ENCODE results near the gene NOSTRIN.

Gene NOSTRIN

DNA sequence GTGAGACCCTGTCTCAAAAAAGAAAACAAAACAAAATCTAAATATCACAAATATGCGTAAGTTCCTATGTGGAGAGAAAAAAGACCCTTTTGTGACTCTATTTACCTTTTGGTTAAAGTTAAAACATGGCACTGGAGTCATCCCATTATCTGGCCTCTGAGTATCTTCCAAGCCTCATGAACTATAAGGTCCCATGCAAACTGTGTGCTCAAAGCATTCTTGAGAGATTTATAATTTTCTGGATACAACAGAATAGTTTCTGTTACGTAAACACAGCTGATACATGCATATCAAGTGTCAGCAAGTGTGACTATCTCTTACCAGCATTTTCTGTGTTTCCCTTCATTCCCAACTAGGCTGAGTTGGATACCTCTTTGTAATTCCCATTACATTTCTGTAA lies 8.8 kb upstream of the NOSTRIN start:
- H3K36me3 ChIP-seq (ENCODE audit: insufficient read depth, low read length): no peaks in the 10 kb centered on the region

DNA sequence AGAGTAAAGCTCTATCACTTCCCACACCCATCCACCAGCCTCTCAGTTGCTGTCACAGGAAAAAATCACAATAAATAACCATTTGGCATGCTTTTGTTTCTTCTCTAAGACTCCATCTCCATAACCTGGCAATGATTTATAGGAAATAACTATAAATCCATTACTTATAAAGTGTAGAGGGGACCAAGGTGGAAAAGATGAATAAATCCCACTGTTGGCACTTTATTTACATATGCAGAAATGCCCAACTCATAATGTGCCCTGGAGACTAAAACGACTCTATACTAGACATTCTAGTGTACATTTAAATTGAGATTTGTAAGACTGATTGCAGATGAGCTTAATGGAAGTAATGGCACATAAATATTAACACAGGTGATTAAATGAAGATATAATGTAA lies 7.5 kb upstream of the NOSTRIN start:
- no peak overlapping the region for H3K9ac ChIP-seq (ENCODE audit: low read depth, low read length)
- no peak overlapping the region for H3K4me2 ChIP-seq (ENCODE audit: low read length)
- H3K27me3 ChIP-seq (ENCODE audit: control insufficient read depth, insufficient read depth, low read length): no peaks in the 10 kb centered on the region
- H3K4me1 ChIP-seq (ENCODE audit: control insufficient read depth, insufficient read depth, low read length): no peaks in the 10 kb centered on the region
- H3K9me3 ChIP-seq (replicated peaks; ENCODE audit: low read length): no peaks in the 10 kb centered on the region
- H3K4me3 ChIP-seq (ENCODE audit: low read length): no peak overlapping the region
- H3K36me3 ChIP-seq (ENCODE audit: insufficient read depth, low read length): no peaks in the 10 kb centered on the region

More for the DNA sequence above, 8.8 kb upstream of the NOSTRIN start:
- Histone ChIP-seq H3K9me3 (replicated peaks; ENCODE audit: low read length) (no peaks in the 10 kb centered on the region), H3K9ac (ENCODE audit: low read depth, low read length) (no peak overlapping the region), H3K4me1 (ENCODE audit: control insufficient read depth, insufficient read depth, low read length) (no peaks in the 10 kb centered on the region), H3K4me2 (ENCODE audit: low read length) (no peak overlapping the region), H3K4me3 (ENCODE audit: low read length) (no peak overlapping the region), H3K27me3 (ENCODE audit: control insufficient read depth, insufficient read depth, low read length) (no peaks in the 10 kb centered on the region)

DNA sequence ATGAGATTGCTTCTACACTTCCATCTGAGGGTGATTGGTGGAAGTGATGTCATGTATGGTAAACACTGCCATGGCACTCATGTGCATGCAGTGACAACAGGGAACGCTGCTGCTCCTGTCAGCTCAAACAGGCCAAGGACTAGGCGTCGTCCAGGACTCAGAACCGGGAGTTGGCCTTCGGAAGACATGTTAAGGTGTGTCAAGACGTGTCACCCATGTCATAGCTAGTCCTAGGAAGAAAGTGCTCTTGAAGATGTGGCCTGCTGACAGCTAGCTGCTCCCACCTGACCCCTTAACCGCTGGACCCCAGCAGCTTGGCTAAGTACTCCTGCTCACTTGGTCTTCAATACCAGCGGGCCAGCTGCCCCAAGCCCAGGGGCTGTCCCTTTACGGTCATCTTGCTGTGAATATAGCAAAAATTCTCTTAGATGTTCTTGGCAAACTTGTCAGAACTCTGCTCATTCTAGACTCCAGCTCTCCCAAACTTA lies 6.3 kb upstream of the NOSTRIN start:
- H3K4me3 ChIP-seq (ENCODE audit: low read length): no peak overlapping the region
- no peaks in the 10 kb centered on the region for H3K9me3 ChIP-seq (replicated peaks; ENCODE audit: low read length)
- H3K27me3 ChIP-seq (ENCODE audit: control insufficient read depth, insufficient read depth, low read length): no peaks in the 10 kb centered on the region

DNA sequence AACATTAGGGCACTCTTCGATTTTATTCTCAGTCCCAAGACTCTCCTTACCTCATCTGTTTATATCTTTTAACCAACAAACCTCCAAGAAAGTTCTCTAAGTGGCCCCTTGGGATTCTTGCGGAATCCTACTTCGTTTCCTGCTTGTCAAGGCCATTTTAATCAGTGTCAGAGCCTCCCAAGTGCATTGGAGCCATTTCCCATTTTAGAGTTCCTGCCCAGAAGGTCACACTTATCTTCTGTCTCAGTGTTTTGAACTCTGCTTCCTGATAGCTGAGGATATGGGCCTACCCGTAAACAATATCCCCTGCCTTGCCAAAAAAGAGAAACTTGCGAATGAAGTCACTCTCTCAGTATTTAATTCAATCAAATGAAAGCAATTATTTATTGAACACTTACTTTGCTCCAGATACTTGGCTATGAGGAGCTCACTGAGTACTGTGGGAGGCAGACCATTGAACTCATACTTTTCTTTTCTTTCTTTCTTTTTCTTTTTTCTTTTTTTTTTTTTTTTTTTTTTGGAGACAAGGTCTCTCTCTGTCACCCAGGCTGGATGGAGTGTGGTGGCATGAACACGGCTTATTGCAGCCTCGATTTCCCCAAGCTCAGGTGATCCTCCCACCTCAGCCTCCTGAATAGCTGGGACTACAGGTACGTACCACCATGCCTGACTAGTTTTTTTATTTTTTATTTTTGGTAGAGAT lies 5.7 kb upstream of the NOSTRIN start:
- no peaks in the 10 kb centered on the region for H3K27me3 ChIP-seq (ENCODE audit: control insufficient read depth, insufficient read depth, low read length)
- H3K4me3 ChIP-seq (ENCODE audit: low read length): no peak overlapping the region

More for the DNA sequence above, 6.3 kb upstream of the NOSTRIN start:
- Histone ChIP-seq H3K36me3 (ENCODE audit: insufficient read depth, low read length) (no peaks in the 10 kb centered on the region), H3K4me1 (ENCODE audit: control insufficient read depth, insufficient read depth, low read length) (no peaks in the 10 kb centered on the region), H3K4me2 (ENCODE audit: low read length) (no peak overlapping the region), H3K9ac (ENCODE audit: low read depth, low read length) (no peak overlapping the region)

DNA sequence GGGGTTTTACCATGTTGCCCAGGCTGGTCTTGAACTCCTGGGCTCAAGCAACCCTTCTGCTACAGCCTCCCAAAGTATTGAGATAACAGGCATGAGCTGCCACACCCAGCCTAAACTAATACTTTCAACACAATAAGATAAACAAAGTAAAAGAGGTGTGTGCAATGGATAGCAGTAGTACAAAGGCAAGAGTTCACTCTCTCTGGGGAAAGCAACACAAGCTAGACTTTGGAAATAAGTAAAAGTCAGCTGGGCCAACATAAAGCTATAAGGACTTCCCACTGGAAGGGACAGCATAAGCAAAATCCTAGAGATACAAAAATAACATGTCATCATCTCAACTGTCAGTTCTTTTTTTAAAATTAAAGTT lies 5.2 kb upstream of the NOSTRIN start:
- Histone ChIP-seq H3K9ac (ENCODE audit: low read depth, low read length) (no peak overlapping the region), H3K4me1 (ENCODE audit: control insufficient read depth, insufficient read depth, low read length) (no peaks in the 10 kb centered on the region), H3K9me3 (replicated peaks; ENCODE audit: low read length) (no peaks in the 10 kb centered on the region), H3K4me2 (ENCODE audit: low read length) (no peak overlapping the region), H3K36me3 (ENCODE audit: insufficient read depth, low read length) (no peaks in the 10 kb centered on the region), H3K4me3 (ENCODE audit: low read length) (no peak overlapping the region), H3K27me3 (ENCODE audit: control insufficient read depth, insufficient read depth, low read length) (no peaks in the 10 kb centered on the region)

More for the DNA sequence above, 5.7 kb upstream of the NOSTRIN start:
- Histone ChIP-seq H3K9ac (ENCODE audit: low read depth, low read length) (no peak overlapping the region), H3K36me3 (ENCODE audit: insufficient read depth, low read length) (no peaks in the 10 kb centered on the region), H3K4me2 (ENCODE audit: low read length) (no peak overlapping the region), H3K9me3 (replicated peaks; ENCODE audit: low read length) (no peaks in the 10 kb centered on the region), H3K4me1 (ENCODE audit: control insufficient read depth, insufficient read depth, low read length) (no peaks in the 10 kb centered on the region)

DNA sequence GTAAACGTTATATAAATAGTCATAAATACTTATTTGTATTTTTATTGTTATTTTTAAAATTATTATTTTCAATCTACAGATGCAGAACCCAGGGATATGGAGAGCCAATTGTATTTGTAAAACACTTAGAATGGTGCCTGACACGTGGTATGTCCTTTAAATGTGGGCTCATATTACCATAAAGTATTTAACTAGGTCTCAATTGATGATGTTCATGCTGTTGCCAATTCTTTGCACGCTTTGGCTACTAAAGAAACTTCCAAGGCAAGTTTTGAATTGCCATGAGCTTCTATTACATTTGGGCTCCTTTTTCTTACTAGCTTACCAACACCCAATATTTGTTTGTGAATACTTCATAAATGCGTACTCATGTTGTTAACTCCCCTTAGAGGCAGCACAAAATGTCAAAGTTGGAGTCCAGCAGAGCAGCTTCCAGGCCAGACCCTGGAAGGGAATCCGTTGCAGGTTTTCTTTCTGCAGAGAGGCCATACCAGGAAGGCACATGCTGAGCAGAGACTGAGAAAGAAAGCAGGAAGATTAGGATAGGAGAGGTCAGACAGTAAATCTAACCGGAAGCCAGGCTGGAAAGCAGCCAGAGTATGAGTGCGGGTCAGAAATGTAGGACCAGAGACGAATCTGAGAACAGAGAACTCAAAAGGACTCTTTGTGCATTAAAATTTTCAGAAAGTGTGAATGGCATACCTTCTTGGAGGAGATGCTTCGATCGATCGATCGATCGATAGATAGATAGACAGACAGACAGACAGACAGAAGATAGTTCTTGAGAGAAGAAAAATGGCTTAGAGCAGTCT lies 4.2 kb upstream of the NOSTRIN start:
- no peak overlapping the region for H3K4me2 ChIP-seq (ENCODE audit: low read length)
- H3K4me3 ChIP-seq (ENCODE audit: low read length): no peak overlapping the region
- no peaks in the 10 kb centered on the region for H3K9me3 ChIP-seq (replicated peaks; ENCODE audit: low read length)
- H3K4me1 ChIP-seq (ENCODE audit: control insufficient read depth, insufficient read depth, low read length): no peaks in the 10 kb centered on the region
- H3K27me3 ChIP-seq (ENCODE audit: control insufficient read depth, insufficient read depth, low read length): no peaks in the 10 kb centered on the region
- no peak overlapping the region for H3K9ac ChIP-seq (ENCODE audit: low read depth, low read length)
- no peaks in the 10 kb centered on the region for H3K36me3 ChIP-seq (ENCODE audit: insufficient read depth, low read length)

DNA sequence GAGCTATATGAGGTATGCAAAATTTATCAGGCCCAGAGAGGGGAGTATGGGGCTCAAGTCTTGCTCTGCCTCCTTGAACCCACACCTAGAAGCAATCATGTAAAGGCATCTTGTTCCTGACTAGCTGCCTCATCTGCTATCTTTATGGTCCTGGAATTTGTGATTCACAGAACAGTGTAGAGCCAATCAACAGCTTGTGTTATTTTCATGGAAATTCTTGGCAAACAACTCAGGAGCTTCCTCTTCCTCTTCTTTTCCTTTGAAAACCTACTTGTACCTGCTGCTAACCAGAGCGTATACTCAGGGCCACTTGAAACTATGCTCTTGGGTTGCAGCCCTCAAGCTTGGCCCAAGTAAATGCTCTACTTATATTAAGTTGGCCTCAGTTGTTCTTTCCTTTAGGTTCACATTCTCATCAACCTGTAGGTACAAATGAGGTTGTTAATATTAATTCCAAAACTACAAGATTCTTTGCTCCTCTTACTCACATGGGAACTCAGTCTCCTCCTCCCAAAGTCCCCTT lies 3.5 kb upstream of the NOSTRIN start:
- no peaks in the 10 kb centered on the region for H3K4me1 ChIP-seq (ENCODE audit: control insufficient read depth, insufficient read depth, low read length)
- H3K27me3 ChIP-seq (ENCODE audit: control insufficient read depth, insufficient read depth, low read length): no peaks in the 10 kb centered on the region
- no peaks in the 10 kb centered on the region for H3K9me3 ChIP-seq (replicated peaks; ENCODE audit: low read length)
- H3K4me3 ChIP-seq (ENCODE audit: low read length): no peak overlapping the region
- no peaks in the 10 kb centered on the region for H3K36me3 ChIP-seq (ENCODE audit: insufficient read depth, low read length)
- no peak overlapping the region for H3K9ac ChIP-seq (ENCODE audit: low read depth, low read length)
- no peak overlapping the region for H3K4me2 ChIP-seq (ENCODE audit: low read length)

DNA sequence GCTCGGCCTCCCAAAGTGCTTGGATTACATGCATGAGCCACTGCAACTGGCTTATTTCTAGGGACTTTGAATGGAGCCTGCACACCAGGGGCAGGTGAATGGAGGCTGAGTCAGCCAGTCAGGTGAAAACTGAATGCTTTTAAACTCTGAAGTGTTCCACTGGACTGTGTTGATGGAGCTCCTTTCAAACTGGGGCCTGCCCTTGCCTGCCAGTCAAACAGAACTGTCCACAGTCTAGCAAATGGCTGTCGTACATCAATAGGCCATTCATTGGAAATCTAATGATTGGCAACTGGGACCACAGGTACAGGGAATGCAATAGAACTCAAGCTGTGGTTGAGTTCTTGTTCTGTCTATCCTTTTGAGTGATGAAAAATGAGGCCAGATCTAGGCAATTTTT lies 966 bp upstream of the NOSTRIN start:
- Histone ChIP-seq H3K9ac (ENCODE audit: low read depth, low read length) (no peak overlapping the region), H3K36me3 (ENCODE audit: insufficient read depth, low read length) (no peaks in the 10 kb centered on the region), H3K9me3 (replicated peaks; ENCODE audit: low read length) (no peaks in the 10 kb centered on the region), H3K4me3 (ENCODE audit: low read length) (no peak overlapping the region), H3K4me1 (ENCODE audit: control insufficient read depth, insufficient read depth, low read length) (no peaks in the 10 kb centered on the region), H3K27me3 (ENCODE audit: control insufficient read depth, insufficient read depth, low read length) (no peaks in the 10 kb centered on the region), H3K4me2 (ENCODE audit: low read length) (no peak overlapping the region)

DNA sequence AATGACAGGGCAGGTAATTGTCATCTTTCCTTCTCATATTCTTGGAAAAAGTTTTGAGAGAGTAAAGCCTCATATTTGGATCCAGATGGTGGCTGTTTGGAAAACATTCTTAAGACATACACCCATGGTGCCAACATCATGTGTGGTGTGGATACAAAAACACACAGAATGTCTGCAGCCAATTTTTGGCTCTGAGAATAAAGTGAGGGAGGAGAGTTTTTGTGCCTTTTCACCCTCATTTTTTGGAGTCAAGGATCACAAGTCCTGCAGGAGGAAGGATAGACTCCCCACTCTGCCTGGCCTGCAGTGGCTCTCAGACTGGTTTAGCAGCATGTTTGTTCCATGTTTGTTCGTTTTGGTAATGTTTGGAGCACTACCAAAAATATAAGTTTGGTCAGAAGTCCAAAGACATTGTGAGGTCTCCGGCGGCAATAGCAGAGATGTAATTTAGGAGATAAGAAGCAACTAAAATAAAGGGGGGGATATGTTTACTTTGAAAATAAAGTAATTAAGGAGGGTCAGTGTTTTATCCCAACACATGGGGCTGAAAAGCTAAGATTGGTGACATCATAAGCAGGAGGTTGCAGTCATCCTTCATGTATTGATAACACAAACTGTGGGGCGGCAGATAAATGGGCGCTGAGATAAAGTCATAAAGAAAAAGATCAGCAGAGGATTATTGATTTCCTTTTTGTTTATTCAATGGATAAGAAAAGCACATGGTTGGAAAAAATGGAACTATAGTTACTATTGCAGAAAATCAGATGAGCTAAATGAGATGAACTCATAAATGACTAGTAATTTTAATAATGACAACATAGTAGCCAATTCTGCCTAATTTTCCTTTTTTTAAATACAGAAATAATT lies 655 bp downstream of the NOSTRIN start:
- H3K9ac ChIP-seq (ENCODE audit: low read depth, low read length): no peak overlapping the region
- H3K9me3 ChIP-seq (replicated peaks; ENCODE audit: low read length): no peaks in the 10 kb centered on the region
- H3K4me2 ChIP-seq (ENCODE audit: low read length): no peak overlapping the region
- H3K4me1 ChIP-seq (ENCODE audit: control insufficient read depth, insufficient read depth, low read length): no peaks in the 10 kb centered on the region
- H3K4me3 ChIP-seq (ENCODE audit: low read length): no peak overlapping the region
- H3K36me3 ChIP-seq (ENCODE audit: insufficient read depth, low read length): no peaks in the 10 kb centered on the region
- H3K27me3 ChIP-seq (ENCODE audit: control insufficient read depth, insufficient read depth, low read length): no peaks in the 10 kb centered on the region

DNA sequence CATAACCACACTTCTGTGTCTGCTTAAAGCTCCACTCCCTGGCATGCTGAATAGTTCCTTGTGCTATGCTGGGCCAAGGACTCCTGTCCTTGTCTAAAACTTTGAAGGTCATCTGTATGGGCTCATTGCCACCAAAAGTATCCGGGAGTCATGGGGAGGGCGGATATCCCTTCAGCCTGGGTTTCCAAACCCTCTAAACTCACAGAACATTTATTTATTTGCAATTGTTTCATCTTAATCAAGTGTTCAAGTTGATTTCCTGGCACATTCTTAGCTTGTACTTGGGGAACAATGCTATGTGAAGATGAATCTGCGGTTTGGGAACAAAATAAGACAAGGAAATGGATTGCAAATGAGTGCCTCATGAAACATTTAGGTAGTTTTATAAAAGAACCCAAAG lies 1.8 kb downstream of the NOSTRIN start:
- no peaks in the 10 kb centered on the region for H3K4me1 ChIP-seq (ENCODE audit: control insufficient read depth, insufficient read depth, low read length)
- H3K4me2 ChIP-seq (ENCODE audit: low read length): no peak overlapping the region
- H3K9me3 ChIP-seq (replicated peaks; ENCODE audit: low read length): no peaks in the 10 kb centered on the region
- H3K27me3 ChIP-seq (ENCODE audit: control insufficient read depth, insufficient read depth, low read length): no peaks in the 10 kb centered on the region
- H3K36me3 ChIP-seq (ENCODE audit: insufficient read depth, low read length): no peaks in the 10 kb centered on the region
- no peak overlapping the region for H3K9ac ChIP-seq (ENCODE audit: low read depth, low read length)
- H3K4me3 ChIP-seq (ENCODE audit: low read length): no peak overlapping the region

DNA sequence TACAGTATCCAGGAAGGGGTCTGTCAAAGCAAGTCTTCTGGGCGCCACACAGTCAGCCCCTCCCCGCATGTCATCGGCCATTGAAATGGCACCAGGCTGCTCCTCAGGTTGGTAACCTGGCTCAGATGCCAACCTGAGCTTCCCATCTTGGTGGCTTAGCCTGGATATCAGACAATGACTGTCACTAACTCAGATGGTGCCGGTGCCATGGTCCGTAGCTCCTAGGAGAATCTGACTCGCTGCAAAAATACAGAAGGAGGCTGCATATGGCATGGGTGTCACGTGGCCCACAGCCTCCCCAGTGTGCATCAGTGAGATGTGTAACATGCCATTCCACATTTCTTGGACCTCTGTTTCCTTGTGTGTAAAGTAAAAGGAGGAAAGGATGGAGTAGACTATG lies 3.2 kb downstream of the NOSTRIN start:
- Histone ChIP-seq H3K9me3 (replicated peaks; ENCODE audit: low read length) (no peaks in the 10 kb centered on the region), H3K4me1 (ENCODE audit: control insufficient read depth, insufficient read depth, low read length) (no peaks in the 10 kb centered on the region), H3K4me2 (ENCODE audit: low read length) (no peak overlapping the region), H3K9ac (ENCODE audit: low read depth, low read length) (no peak overlapping the region), H3K4me3 (ENCODE audit: low read length) (no peak overlapping the region), H3K27me3 (ENCODE audit: control insufficient read depth, insufficient read depth, low read length) (no peaks in the 10 kb centered on the region), H3K36me3 (ENCODE audit: insufficient read depth, low read length) (no peaks in the 10 kb centered on the region)
